Left lung (tissue), 10 donors: Measurements from ENCODE around the gene SCO2. TPM values are rescaled to one million over a fixed set of nuclear protein-coding genes. Genes with fewer than 3 reads are reported as not detected.

Experiments used
- ATAC-seq: fragments of 200-7000 bp; cut with Tn5 transposase; one replicate; pipeline ENCODE4 v1.9.1; 2020; ENCODE audit warnings: moderate library complexity
- DNase-seq, 4 donors: peaks; one replicate each; pipeline ENCODE4 v3.0.0-alpha.2; 2013 to 2020
- H3K27ac ChIP-seq, 2 donors: fragments of 200-600 bp; sonication (generic) in 1 of 2; one replicate each; pipeline versions ENCODE4 v1.5.0 to v1.8.0; 2020 to 2021
- H3K27me3 ChIP-seq, 2 donors: fragments of 200-600 bp; sonication (generic) in 1 of 2; one replicate each; pipeline versions ENCODE4 v1.5.0 to v1.8.0; 2020 to 2021
- H3K36me3 ChIP-seq, 2 donors: fragments of 200-600 bp; sonication (generic) in 1 of 2; one replicate each; pipeline versions ENCODE4 v1.5.0 to v1.8.0; 2020 to 2021
- H3K4me1 ChIP-seq, 2 donors: fragments of 200-600 bp; one replicate each; pipeline ENCODE4 v1.8.0; 2021
- H3K4me3 ChIP-seq, 2 donors: fragments of 200-600 bp; sonication (generic) in 1 of 2; one replicate each; pipeline versions ENCODE4 v1.5.0 to v1.8.0; 2020 to 2021; ENCODE audit warnings: mild to moderate bottlenecking in 1 of 2
- H3K9me3 ChIP-seq, 2 donors: fragments of 200-600 bp; sonication (generic) in 1 of 2; one replicate each; pipeline versions ENCODE4 v1.5.0 to v1.8.0; 2020 to 2021
- CTCF ChIP-seq, 2 donors: fragments of 200-600 bp; sonication (generic) in 1 of 2; IDR thresholded peaks; one replicate each; pipeline versions ENCODE4 v1.5.0 to v1.8.0; 2021; ENCODE audit warnings: antibody characterized with exemption in 2 of 2
- intact Hi-C, 2 donors: fragments of 100-400 bp; cut with DNase I; formaldehyde crosslinking; loops; one replicate each; pipeline versions ENCODE4 v1.11.2 to v1.14.2; 2022
- polyA plus RNA-seq, 6 donors: library from polyadenylated mRNA; unstranded; fragments of 120-200 nt; gene quantifications; one replicate each; pipeline ENCODE4 v1.2.1, GENCODE V29; 2013; ENCODE audit not compliant: insufficient read length in 6 of 6
- total RNA-seq, 2 donors: library from RNA; stranded (reverse); fragmentation: NEBNext Ultra II Directional; extraction: Animal tissue kit (Norgen Biotek cat#: 25700); gene quantifications; one replicate each; pipeline ENCODE4 v1.2.1, GENCODE V29; 2021
- donor health status: DM: no; HTN: yes; CAD: no.
- donor health status: DM: no; HTN: no; CAD: no.

SCO2 gene
- total and polyA plus RNA-seq, 8 donors, result 1.1 to 3.3 (median 2.3) TPM; not detected in 1

GRCh38 chr22:50532824-50533796, 7.7 kb upstream of the SCO2 start:
- Histone ChIP-seq H3K9me3 (no peaks in the 10 kb centered on the region), H3K36me3 (peaks cover 0 to 13% of the 10 kb centered on the region in 2 donors), H3K27ac (peak overlapping the region; percentile 99), H3K27me3 (no peaks in the 10 kb centered on the region), H3K4me1 (peaks cover 0 to 75% of the 10 kb centered on the region in 2 donors), H3K4me3 (peak overlapping the region in 1 of 2 donors; percentile 85)
- DNase-seq, result peak in 2 of 4 donors; percentile 37 to 55
- intact Hi-C loops, result no loop called here
- ATAC-seq, result no peak
- TF ChIP-seq CTCF (IDR thresholded peaks at IDR 0.05), result no peak

- no peaks in the 10 kb centered on the region for H3K9me3 ChIP-seq
- DNase-seq, result peak; percentile 68 to 95 (median 85)
- no peaks in the 10 kb centered on the region for H3K27me3 ChIP-seq
- H3K4me1 ChIP-seq, result peaks cover under 1 to 75% of the 10 kb centered on the region in 2 donors
- peak overlapping the region; percentile 99 for H3K27ac ChIP-seq
- intact Hi-C loops, result no loop called here
- peak overlapping the region; percentile 71 to 85 for H3K4me3 ChIP-seq
- ATAC-seq, result peak; percentile 43
- peaks cover 0 to 20% of the 10 kb centered on the region in 2 donors for H3K36me3 ChIP-seq
- TF ChIP-seq CTCF (IDR thresholded peaks at IDR 0.05), result no peak
Observed at GRCh38 chr22:50531962-50532674, 6.7 kb upstream of the SCO2 start.

GRCh38 chr22:50531546-50531961, 6.2 kb upstream of the SCO2 start:
- no peak for TF ChIP-seq CTCF (IDR thresholded peaks at IDR 0.05)
- Histone ChIP-seq H3K4me3 (peak overlapping the region; percentile 71 to 85), H3K27ac (peak overlapping the region; percentile 99), H3K27me3 (no peaks in the 10 kb centered on the region), H3K4me1 (peaks cover 6 to 75% of the 10 kb centered on the region in 2 donors), H3K36me3 (peaks cover 0 to 20% of the 10 kb centered on the region in 2 donors), H3K9me3 (no peaks in the 10 kb centered on the region)
- ATAC-seq (peak; percentile 29), DNase-seq (peak in 2 of 4 donors; percentile 78 to 94)
- intact Hi-C loops, result no loop called here

GRCh38 chr22:50530877-50531545, 5.6 kb upstream of the SCO2 start:
- intact Hi-C loops, result no loop called here
- Histone ChIP-seq H3K4me3 (peak overlapping the region; percentile 71 to 85), H3K27me3 (no peaks in the 10 kb centered on the region), H3K9me3 (no peaks in the 10 kb centered on the region), H3K27ac (peak overlapping the region; percentile 99), H3K36me3 (peaks cover 0 to 20% of the 10 kb centered on the region in 2 donors), H3K4me1 (peaks cover 6 to 71% of the 10 kb centered on the region in 2 donors)
- ATAC-seq, result peak; percentile 57
- TF ChIP-seq CTCF (IDR thresholded peaks at IDR 0.05), result no peak
- DNase-seq, result peak; percentile 54 to 99 (median 91)
